GM13976 (cell line): ENCODE measurements around the gene PIAS1.

Source experiments
- DNase-seq: peaks from one replicate; pipeline ENCODE4 v3.0.0; 2012; ENCODE audit warnings: low spot score
- in situ Hi-C: fragments of 300-500 bp; cut with MboI; formaldehyde crosslinking; loops from one replicate; pipeline ENCODE4 v1.12.0; 2022; ENCODE audit warnings: low sequenced_read_pairs, mixed read lengths, inconsistent platforms; ENCODE audit not compliant: unreplicated experiment
- TF ChIP-seq, protein P1 (sequence below): IDR thresholded peaks from 2 replicates; pipeline ENCODE4 v1.5.1; 2012; ENCODE audit warnings: borderline replicate concordance, mild to moderate bottlenecking; ENCODE audit not compliant: insufficient read depth; ENCODE audit errors: extremely low read depth, missing control alignments, control extremely low read depth

PIAS1 gene

DNA sequence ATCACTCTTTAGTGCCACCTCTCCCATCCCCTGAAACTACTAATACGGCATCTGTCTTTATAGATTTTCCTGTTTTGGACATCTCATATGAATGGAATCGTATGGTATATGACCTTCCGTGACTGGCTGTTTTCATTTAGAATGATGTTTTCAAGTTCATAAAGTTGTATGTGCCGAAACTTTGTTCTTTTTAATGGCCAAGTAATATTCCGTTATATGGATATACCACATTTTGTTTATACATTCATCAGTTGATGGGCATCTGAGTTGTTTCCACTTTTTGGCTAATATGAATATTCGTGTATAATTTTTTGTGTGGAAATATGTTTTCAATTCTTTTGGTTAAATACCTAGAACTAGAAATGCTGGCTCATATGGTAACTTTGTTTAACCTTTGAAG lies 49.5 kb downstream of the PIAS1 start:
- TF ChIP-seq, protein P1, sequence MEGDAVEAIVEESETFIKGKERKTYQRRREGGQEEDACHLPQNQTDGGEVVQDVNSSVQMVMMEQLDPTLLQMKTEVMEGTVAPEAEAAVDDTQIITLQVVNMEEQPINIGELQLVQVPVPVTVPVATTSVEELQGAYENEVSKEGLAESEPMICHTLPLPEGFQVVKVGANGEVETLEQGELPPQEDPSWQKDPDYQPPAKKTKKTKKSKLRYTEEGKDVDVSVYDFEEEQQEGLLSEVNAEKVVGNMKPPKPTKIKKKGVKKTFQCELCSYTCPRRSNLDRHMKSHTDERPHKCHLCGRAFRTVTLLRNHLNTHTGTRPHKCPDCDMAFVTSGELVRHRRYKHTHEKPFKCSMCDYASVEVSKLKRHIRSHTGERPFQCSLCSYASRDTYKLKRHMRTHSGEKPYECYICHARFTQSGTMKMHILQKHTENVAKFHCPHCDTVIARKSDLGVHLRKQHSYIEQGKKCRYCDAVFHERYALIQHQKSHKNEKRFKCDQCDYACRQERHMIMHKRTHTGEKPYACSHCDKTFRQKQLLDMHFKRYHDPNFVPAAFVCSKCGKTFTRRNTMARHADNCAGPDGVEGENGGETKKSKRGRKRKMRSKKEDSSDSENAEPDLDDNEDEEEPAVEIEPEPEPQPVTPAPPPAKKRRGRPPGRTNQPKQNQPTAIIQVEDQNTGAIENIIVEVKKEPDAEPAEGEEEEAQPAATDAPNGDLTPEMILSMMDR, result no peak
- DNase-seq, result no peak
- in situ Hi-C loops, result no loop called here

DNA sequence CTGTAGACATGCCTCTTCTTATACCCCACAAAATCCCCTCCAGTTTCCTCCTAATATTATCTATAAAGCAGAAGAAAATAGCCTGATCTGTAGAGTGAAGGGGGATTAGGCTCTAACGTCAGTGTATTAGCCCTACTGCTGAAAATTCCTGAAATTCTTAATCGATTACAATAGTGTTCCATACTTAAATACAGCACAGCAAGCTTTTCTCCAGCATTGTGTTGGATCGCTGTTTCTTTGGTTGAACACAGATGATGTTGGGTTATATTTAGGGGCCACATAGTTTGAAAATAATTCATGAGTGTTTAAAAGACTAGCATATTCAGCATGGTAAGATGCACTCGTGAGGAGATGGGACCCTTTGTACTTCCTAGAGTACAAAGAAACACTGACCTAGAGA lies 52.5 kb downstream of the PIAS1 start:
- TF ChIP-seq, protein P1, result no peak
- in situ Hi-C loops, result no loop called here
- no peak for DNase-seq

DNA sequence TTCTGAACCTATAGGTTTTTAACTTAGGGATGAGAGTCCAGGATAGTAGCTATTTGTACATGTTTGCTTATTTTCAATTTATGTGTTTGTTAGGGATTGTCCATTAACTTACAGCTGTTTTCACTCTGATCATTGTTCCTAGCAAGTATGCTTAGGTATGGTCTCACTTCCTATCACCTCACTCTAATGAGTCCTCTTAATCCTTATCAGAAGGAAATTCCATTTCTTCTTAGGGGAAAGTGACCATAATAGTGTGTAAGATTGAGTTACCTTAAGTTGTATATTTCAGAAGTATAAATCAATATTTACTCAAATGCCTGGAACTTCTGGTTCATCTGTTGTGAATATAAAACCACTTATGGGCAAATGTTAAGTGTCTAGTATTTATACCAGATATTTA lies 53.0 kb downstream of the PIAS1 start:
- in situ Hi-C loops, result no loop called here
- TF ChIP-seq, protein P1, result no peak
- DNase-seq, result no peak

DNA sequence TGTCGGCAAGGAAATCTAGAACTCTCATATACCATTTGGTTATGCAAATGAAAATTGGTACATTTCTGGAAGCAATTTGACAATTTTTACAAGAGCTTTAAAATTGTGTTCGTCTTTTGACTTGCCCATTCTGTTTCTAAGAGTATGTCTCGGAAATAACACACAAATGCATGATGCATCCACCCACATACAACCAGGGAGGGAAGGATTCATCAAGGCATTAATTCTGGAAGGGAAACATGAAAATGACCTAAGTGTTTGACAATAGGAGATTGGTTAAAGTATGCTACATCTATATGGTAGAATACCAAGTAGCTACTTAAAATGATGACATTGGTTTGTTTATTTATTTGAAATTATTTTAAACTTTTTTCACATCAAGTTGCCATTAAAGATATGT lies 58.6 kb downstream of the PIAS1 start:
- DNase-seq, result no peak
- TF ChIP-seq, protein P1, result no peak
- in situ Hi-C loops, result no loop called here

GRCh38 chr15:68113273-68113672 lies 59.2 kb downstream of the PIAS1 start:
- in situ Hi-C loops, result no loop called here
- TF ChIP-seq, protein P1, result no peak
- DNase-seq, result no peak

DNA sequence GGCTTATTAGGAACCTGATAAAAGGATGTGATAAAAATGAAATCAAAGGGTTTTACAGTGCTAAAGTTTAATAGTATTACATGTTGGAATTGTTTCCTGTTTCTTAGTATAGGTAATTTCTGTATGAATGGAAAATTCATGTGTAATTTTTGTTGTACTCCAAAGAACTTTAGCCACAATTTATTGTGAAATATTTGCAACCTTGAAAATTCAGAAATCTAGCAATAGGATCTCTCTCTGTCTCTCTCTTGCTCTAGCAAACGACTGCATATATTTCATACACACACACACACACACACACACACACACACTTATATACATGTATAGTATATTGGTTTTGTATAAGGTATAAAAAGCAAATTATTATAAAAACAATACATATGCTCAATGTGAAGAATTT lies 59.6 kb downstream of the PIAS1 start:
- in situ Hi-C loops, result no loop called here
- no peak for DNase-seq
- TF ChIP-seq, protein P1, result no peak

GRCh38 chr15:68114356-68114755 lies 60.2 kb downstream of the PIAS1 start:
- in situ Hi-C loops, result no loop called here
- TF ChIP-seq, protein P1, result no peak
- peak; percentile 22 for DNase-seq
